ENCODE results near the gene PPIL4. TPM values are rescaled to one million over a fixed set of nuclear protein-coding genes. Genes with fewer than 3 reads are reported as not detected.

The PPIL4 gene
- total and polyA plus RNA-seq, 8 donors: 22.4 to 77.0 (median 63.5) TPM

GRCh38 chr6:149474108-149474935, 71.5 kb downstream of the PPIL4 start:
- ATAC-seq (no peak), DNase-seq (no peak)
- Histone ChIP-seq H3K9me3 (no peaks in the 10 kb centered on the region), H3K4me1 (no peaks in the 10 kb centered on the region), H3K27me3 (no peaks in the 10 kb centered on the region), H3K27ac (no peak overlapping the region), H3K36me3 (no peaks in the 10 kb centered on the region), H3K4me3 (no peak overlapping the region)
- no peak for TF ChIP-seq CTCF (IDR thresholded peaks at IDR 0.05)
- intact Hi-C loops (cut with DNase I): no loop called here

- no peak for DNase-seq
- H3K36me3 ChIP-seq: no peaks in the 10 kb centered on the region
- no peak overlapping the region for H3K4me3 ChIP-seq
- no peak overlapping the region for H3K27ac ChIP-seq
- peak; percentile 84 for ATAC-seq
- no peaks in the 10 kb centered on the region for H3K9me3 ChIP-seq
- H3K27me3 ChIP-seq: no peaks in the 10 kb centered on the region
- intact Hi-C loops (cut with DNase I): no loop called here
- no peak for TF ChIP-seq CTCF (IDR thresholded peaks at IDR 0.05)
- no peaks in the 10 kb centered on the region for H3K4me1 ChIP-seq
These were observed 72.5 kb downstream of the PPIL4 start for GRCh38 chr6:149473080-149474052.

GRCh38 chr6:149472241-149472640, 73.6 kb downstream of the PPIL4 start:
- ATAC-seq: no peak
- H3K4me3 ChIP-seq: no peak overlapping the region
- intact Hi-C loops (cut with DNase I): no loop called here
- no peak overlapping the region for H3K27ac ChIP-seq
- H3K27me3 ChIP-seq: no peaks in the 10 kb centered on the region
- no peak for DNase-seq
- H3K9me3 ChIP-seq: no peaks in the 10 kb centered on the region
- no peak for TF ChIP-seq CTCF (IDR thresholded peaks at IDR 0.05)
- H3K4me1 ChIP-seq: no peaks in the 10 kb centered on the region
- no peaks in the 10 kb centered on the region for H3K36me3 ChIP-seq

- no peak for TF ChIP-seq CTCF (IDR thresholded peaks at IDR 0.05)
- Histone ChIP-seq H3K4me1 (no peaks in the 10 kb centered on the region), H3K27me3 (no peaks in the 10 kb centered on the region), H3K36me3 (no peaks in the 10 kb centered on the region), H3K27ac (no peak overlapping the region), H3K9me3 (no peaks in the 10 kb centered on the region), H3K4me3 (no peak overlapping the region)
- ATAC-seq: no peak
- intact Hi-C loops (cut with DNase I): no loop called here
- no peak for DNase-seq
These were observed 74.0 kb downstream of the PPIL4 start for GRCh38 chr6:149471801-149472200.

GRCh38 chr6:149470948-149471347, 74.9 kb downstream of the PPIL4 start:
- intact Hi-C loops (cut with DNase I): no loop called here
- Histone ChIP-seq H3K27me3 (no peaks in the 10 kb centered on the region), H3K4me3 (no peak overlapping the region), H3K9me3 (no peaks in the 10 kb centered on the region), H3K36me3 (no peaks in the 10 kb centered on the region), H3K4me1 (peaks cover 0 to 2% of the 10 kb centered on the region in 2 donors), H3K27ac (no peak overlapping the region)
- ATAC-seq (no peak), DNase-seq (no peak)
- TF ChIP-seq CTCF (IDR thresholded peaks at IDR 0.05): no peak

Data from left lung (tissue), 10 donors.